Large intestine (tissue), 3 donors: ENCODE data around the gene TMSB4Y. TPM values are rescaled to one million over a fixed set of nuclear protein-coding genes. Genes with fewer than 3 reads are reported as not detected.

Experiments used
- DNase-seq, 2 donors: peaks; one replicate each; pipeline versions ENCODE4 v3.0.0 to v3.0.0-alpha.2; 2013
- H3K27ac ChIP-seq: one replicate; pipeline ENCODE4 v1.5.1; 2013; ENCODE audit warnings: low read length
- H3K27me3 ChIP-seq: 2 replicates; pipeline ENCODE4 v1.6.1; 2013; ENCODE audit warnings: low read length; ENCODE audit not compliant: control insufficient read depth, insufficient read depth
- H3K36me3 ChIP-seq: 2 replicates; pipeline ENCODE4 v1.6.1; 2013; ENCODE audit warnings: low read length; ENCODE audit not compliant: control insufficient read depth, insufficient read depth
- H3K4me1 ChIP-seq: one replicate; pipeline ENCODE4 v1.6.1; 2013; ENCODE audit warnings: low read length; ENCODE audit not compliant: control insufficient read depth, insufficient read depth
- H3K4me3 ChIP-seq: one replicate; pipeline ENCODE4 v1.5.1; 2013; ENCODE audit warnings: low read length
- H3K9me3 ChIP-seq: one replicate; pipeline ENCODE4 v1.6.1; 2013; ENCODE audit warnings: mild to moderate bottlenecking, low read depth, low read length, moderate library complexity; ENCODE audit not compliant: control insufficient read depth
- WGBS: methylation state at CpG from one replicate; pipeline ENCODE4 v1.1.5; 2013; ENCODE audit warnings: low lambda C conversion rate; ENCODE audit not compliant: insufficient coverage; 5-methylcytosine and 5-hydroxymethylcytosine counted together
- polyA plus RNA-seq: library from polyadenylated mRNA; unstranded; fragments of 120-200 nt; gene quantifications from one replicate; pipeline ENCODE4 v1.2.1, GENCODE V29; 2013

TMSB4Y gene
- polyA plus RNA-seq, 1 donor, result 2.0 TPM

- H3K4me1 ChIP-seq, result no peaks in the 10 kb centered on the region
- DNase-seq, result peak in 1 of 2 donors; percentile 45
- no CpG with 5 or more reads among the region's 60 CpGs for WGBS
- peaks cover 9% of the 10 kb centered on the region for H3K27me3 ChIP-seq
- H3K9me3 ChIP-seq, result no peaks in the 10 kb centered on the region
- peak overlapping the region; percentile 35 for H3K4me3 ChIP-seq
- no peak overlapping the region for H3K27ac ChIP-seq
- H3K36me3 ChIP-seq, result no peaks in the 10 kb centered on the region
Measured at GRCh38 chrY:13751289-13752071, 47.8 kb downstream of the TMSB4Y start.

GRCh38 chrY:13754661-13755060, 51.0 kb downstream of the TMSB4Y start:
- no peak overlapping the region for H3K4me3 ChIP-seq
- no peak overlapping the region for H3K27ac ChIP-seq
- no peaks in the 10 kb centered on the region for H3K9me3 ChIP-seq
- no peaks in the 10 kb centered on the region for H3K4me1 ChIP-seq
- H3K36me3 ChIP-seq, result no peaks in the 10 kb centered on the region
- H3K27me3 ChIP-seq, result peaks cover 9% of the 10 kb centered on the region
- no CpG with 5 or more reads among the region's 1 CpG for WGBS
- DNase-seq, result no peak

Other genes with a start within 250 kb of the TMSB4Y start
- gene UTY, start 223.9 kb upstream of the TMSB4Y start, polyA plus RNA-seq, result 13.3 TPM